Measurements from ENCODE around the gene APLNR. TPM values are rescaled to one million over a fixed set of nuclear protein-coding genes. Genes with fewer than 3 reads are reported as not detected.
A peak's percentile ranks its signal among the peaks of the same experiment; 100 is the strongest.

Gene APLNR
- total and polyA plus RNA-seq, 2 experiments from 2014 or later = 0.18 TPM; not detected in 1

GRCh38 chr11:57278721-57279095 is 41.7 kb upstream of the APLNR start:
- Histone ChIP-seq H2AFZ (peak overlapping the region; percentile 82), H3K4me3 (no peak overlapping the region), H3K9ac (peak overlapping the region; percentile 67), H3K36me3 (ENCODE audit: low read depth) (no peaks in the 10 kb centered on the region), H3K27ac (peak overlapping the region; percentile 94), H3F3A (ENCODE audit: insufficient read depth) (peaks cover 46% of the 10 kb centered on the region), H3K9me3 (ENCODE audit: low read depth) (no peaks in the 10 kb centered on the region), H3K9me2 (ENCODE audit: insufficient read depth) (no peaks in the 10 kb centered on the region), H3K4me1 (ENCODE audit: insufficient read depth) (peaks cover 63% of the 10 kb centered on the region), H3K79me2 (ENCODE audit: insufficient read depth) (no peaks in the 10 kb centered on the region), H4K20me1 (ENCODE audit: insufficient read depth) (no peaks in the 10 kb centered on the region), H3K27me3 (replicated peaks; ENCODE audit: insufficient read depth) (no peaks in the 10 kb centered on the region), H3K4me2 (ENCODE audit: unreplicated experiment) (peak overlapping the region; percentile 82)
- TF ChIP-seq EZH2phosphoT487 (IDR thresholded peaks at IDR 0.05; ENCODE audit: insufficient read depth, low read depth) = no peak
- TF ChIP-seq EZH2 (IDR thresholded peaks at IDR 0.05; ENCODE audit: insufficient read depth, poor library complexity, severe bottlenecking) = no peak
- in situ Hi-C loops (cut with MboI) = no loop called here
- no peak for DNase-seq
- WGBS, 2 experiments (ENCODE audit: low coverage in 1 of 2, low lambda C conversion rate in 2 of 2, missing lambda C conversion rate in 2 of 2) = 71 to 74% methylated on average over 7 of the region's 7 CpGs

- H3K9ac ChIP-seq = peak overlapping the region; percentile 67
- peak overlapping the region; percentile 82 for H3K4me2 ChIP-seq (ENCODE audit: unreplicated experiment)
- peaks cover 57% of the 10 kb centered on the region for H3K4me1 ChIP-seq (ENCODE audit: insufficient read depth)
- no peaks in the 10 kb centered on the region for H3K9me2 ChIP-seq (ENCODE audit: insufficient read depth)
- H3F3A ChIP-seq (ENCODE audit: insufficient read depth) = peaks cover 39% of the 10 kb centered on the region
- in situ Hi-C loops (cut with MboI) = no loop called here
- H2AFZ ChIP-seq = peak overlapping the region; percentile 82
- H3K9me3 ChIP-seq (ENCODE audit: low read depth) = no peaks in the 10 kb centered on the region
- H3K27ac ChIP-seq = peak overlapping the region; percentile 94
- peak; percentile 90 for DNase-seq
- WGBS, 2 experiments (ENCODE audit: low coverage in 1 of 2, low lambda C conversion rate in 2 of 2, missing lambda C conversion rate in 2 of 2) = 13 to 16% methylated on average over 14 of the region's 14 CpGs
- H3K4me3 ChIP-seq = peak overlapping the region; percentile 30; the same call in 1 of the 2 replicates
- TF ChIP-seq EZH2phosphoT487 (IDR thresholded peaks at IDR 0.05; ENCODE audit: insufficient read depth, low read depth) (no peak), EZH2 (IDR thresholded peaks at IDR 0.05; ENCODE audit: insufficient read depth, poor library complexity, severe bottlenecking) (no peak)
- H3K79me2 ChIP-seq (ENCODE audit: insufficient read depth) = no peaks in the 10 kb centered on the region
- H4K20me1 ChIP-seq (ENCODE audit: insufficient read depth) = no peaks in the 10 kb centered on the region
- H3K36me3 ChIP-seq (ENCODE audit: low read depth) = no peaks in the 10 kb centered on the region
- H3K27me3 ChIP-seq (replicated peaks; ENCODE audit: insufficient read depth) = no peaks in the 10 kb centered on the region
Measured at GRCh38 chr11:57277845-57278720, 41.0 kb upstream of the APLNR start.

GRCh38 chr11:57276971-57277675 is 40.1 kb upstream of the APLNR start:
- H3K4me3 ChIP-seq = peak overlapping the region; percentile 30; the same call in 1 of the 2 replicates
- H3K9me3 ChIP-seq (ENCODE audit: low read depth) = no peaks in the 10 kb centered on the region
- H3F3A ChIP-seq (ENCODE audit: insufficient read depth) = peaks cover 35% of the 10 kb centered on the region
- H3K27me3 ChIP-seq (replicated peaks; ENCODE audit: insufficient read depth) = no peaks in the 10 kb centered on the region
- H2AFZ ChIP-seq = peak overlapping the region; percentile 82
- H3K9ac ChIP-seq = peak overlapping the region; percentile 67
- TF ChIP-seq EZH2phosphoT487 (IDR thresholded peaks at IDR 0.05; ENCODE audit: insufficient read depth, low read depth) (no peak), EZH2 (IDR thresholded peaks at IDR 0.05; ENCODE audit: insufficient read depth, poor library complexity, severe bottlenecking) (no peak)
- WGBS, 2 experiments (ENCODE audit: low coverage in 1 of 2, low lambda C conversion rate in 2 of 2, missing lambda C conversion rate in 2 of 2) = 52% methylated on average over 6 of the region's 6 CpGs
- peaks cover 53% of the 10 kb centered on the region for H3K4me1 ChIP-seq (ENCODE audit: insufficient read depth)
- H3K36me3 ChIP-seq (ENCODE audit: low read depth) = no peaks in the 10 kb centered on the region
- in situ Hi-C loops (cut with MboI) = no loop called here
- no peaks in the 10 kb centered on the region for H4K20me1 ChIP-seq (ENCODE audit: insufficient read depth)
- H3K4me2 ChIP-seq (ENCODE audit: unreplicated experiment) = peak overlapping the region; percentile 82
- H3K27ac ChIP-seq = peak overlapping the region; percentile 94
- no peaks in the 10 kb centered on the region for H3K9me2 ChIP-seq (ENCODE audit: insufficient read depth)
- no peak for DNase-seq
- no peaks in the 10 kb centered on the region for H3K79me2 ChIP-seq (ENCODE audit: insufficient read depth)

- H3K4me3 ChIP-seq = no peak overlapping the region
- WGBS, 2 experiments (ENCODE audit: low coverage in 1 of 2, low lambda C conversion rate in 2 of 2, missing lambda C conversion rate in 2 of 2) = 79 to 88% methylated on average over 3 of the region's 3 CpGs
- peaks cover 53% of the 10 kb centered on the region for H3K4me1 ChIP-seq (ENCODE audit: insufficient read depth)
- no peak for DNase-seq
- in situ Hi-C loops (cut with MboI) = no loop called here
- H2AFZ ChIP-seq = no peak overlapping the region
- no peaks in the 10 kb centered on the region for H3K9me2 ChIP-seq (ENCODE audit: insufficient read depth)
- peaks cover 35% of the 10 kb centered on the region for H3F3A ChIP-seq (ENCODE audit: insufficient read depth)
- TF ChIP-seq EZH2 (IDR thresholded peaks at IDR 0.05; ENCODE audit: insufficient read depth, poor library complexity, severe bottlenecking) (no peak), EZH2phosphoT487 (IDR thresholded peaks at IDR 0.05; ENCODE audit: insufficient read depth, low read depth) (no peak)
- no peak overlapping the region for H3K4me2 ChIP-seq (ENCODE audit: unreplicated experiment)
- H3K36me3 ChIP-seq (ENCODE audit: low read depth) = no peaks in the 10 kb centered on the region
- no peak overlapping the region for H3K27ac ChIP-seq
- H3K9ac ChIP-seq = no peak overlapping the region
- no peaks in the 10 kb centered on the region for H3K27me3 ChIP-seq (replicated peaks; ENCODE audit: insufficient read depth)
- no peaks in the 10 kb centered on the region for H3K79me2 ChIP-seq (ENCODE audit: insufficient read depth)
- H4K20me1 ChIP-seq (ENCODE audit: insufficient read depth) = no peaks in the 10 kb centered on the region
- no peaks in the 10 kb centered on the region for H3K9me3 ChIP-seq (ENCODE audit: low read depth)
Measured at GRCh38 chr11:57276169-57276970, 39.3 kb upstream of the APLNR start.
